ENCODE data around the gene EIF3D.

Gene EIF3D

DNA sequence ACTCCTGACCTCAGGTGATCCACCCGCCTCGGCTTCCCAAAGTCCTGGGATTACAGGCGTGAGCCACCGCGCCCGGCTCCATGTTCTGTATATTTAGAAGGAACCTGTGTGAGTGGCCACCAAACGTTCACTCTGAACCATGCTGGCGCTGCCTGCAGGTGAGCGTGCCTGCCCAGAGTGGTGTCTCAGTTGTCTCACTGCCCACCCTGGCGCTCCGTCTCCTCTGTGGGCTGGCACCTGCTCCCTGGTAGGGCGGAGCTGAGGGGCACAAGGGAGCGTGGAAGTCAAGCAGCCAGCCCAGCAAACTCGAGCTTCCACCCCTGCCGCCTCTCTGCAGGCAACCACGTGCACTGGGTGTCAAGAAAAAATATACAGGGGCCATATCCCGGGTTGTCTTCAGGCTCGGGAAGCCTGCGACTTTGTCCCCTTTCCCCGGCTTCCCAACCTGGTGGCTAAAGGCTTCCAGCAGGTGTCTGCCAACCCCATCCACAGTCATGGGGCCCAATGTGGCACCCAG is 64.2 kb downstream of the EIF3D start:
- in situ Hi-C loops (cut with MboI; ENCODE audit: low sequenced_read_pairs, unreplicated experiment): no loop called here

DNA sequence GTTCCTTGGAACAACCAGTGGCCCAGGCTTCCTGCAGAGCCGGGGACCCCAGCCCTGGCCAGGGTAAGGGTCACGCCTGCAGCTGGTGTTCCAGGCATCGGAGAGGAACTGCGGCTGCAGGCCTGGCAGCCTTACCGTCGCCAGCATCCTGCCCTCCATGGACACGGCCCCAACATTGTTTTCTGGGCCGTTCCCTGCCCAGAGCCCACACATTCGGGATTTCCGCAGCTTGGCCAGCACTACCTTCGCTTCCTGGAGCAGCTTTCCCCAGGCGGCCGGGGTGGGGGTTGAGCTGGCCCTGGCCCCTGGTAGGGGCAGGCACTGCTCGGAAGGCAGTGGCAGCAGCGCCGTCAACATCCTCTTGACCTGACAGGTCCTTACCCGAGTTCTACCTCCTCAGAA is 65.2 kb downstream of the EIF3D start:
- in situ Hi-C loops (cut with MboI; ENCODE audit: low sequenced_read_pairs, unreplicated experiment): no loop called here
- no peak for DNase-seq (ENCODE audit: low spot score)
- TF ChIP-seq, protein P1, sequence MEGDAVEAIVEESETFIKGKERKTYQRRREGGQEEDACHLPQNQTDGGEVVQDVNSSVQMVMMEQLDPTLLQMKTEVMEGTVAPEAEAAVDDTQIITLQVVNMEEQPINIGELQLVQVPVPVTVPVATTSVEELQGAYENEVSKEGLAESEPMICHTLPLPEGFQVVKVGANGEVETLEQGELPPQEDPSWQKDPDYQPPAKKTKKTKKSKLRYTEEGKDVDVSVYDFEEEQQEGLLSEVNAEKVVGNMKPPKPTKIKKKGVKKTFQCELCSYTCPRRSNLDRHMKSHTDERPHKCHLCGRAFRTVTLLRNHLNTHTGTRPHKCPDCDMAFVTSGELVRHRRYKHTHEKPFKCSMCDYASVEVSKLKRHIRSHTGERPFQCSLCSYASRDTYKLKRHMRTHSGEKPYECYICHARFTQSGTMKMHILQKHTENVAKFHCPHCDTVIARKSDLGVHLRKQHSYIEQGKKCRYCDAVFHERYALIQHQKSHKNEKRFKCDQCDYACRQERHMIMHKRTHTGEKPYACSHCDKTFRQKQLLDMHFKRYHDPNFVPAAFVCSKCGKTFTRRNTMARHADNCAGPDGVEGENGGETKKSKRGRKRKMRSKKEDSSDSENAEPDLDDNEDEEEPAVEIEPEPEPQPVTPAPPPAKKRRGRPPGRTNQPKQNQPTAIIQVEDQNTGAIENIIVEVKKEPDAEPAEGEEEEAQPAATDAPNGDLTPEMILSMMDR (IDR thresholded peaks at IDR 0.05; ENCODE audit: borderline replicate concordance, control extremely low read depth, extremely low read depth, insufficient read depth, missing control alignments): no peak

More for the DNA sequence above, 64.2 kb downstream of the EIF3D start:
- DNase-seq (ENCODE audit: low spot score): no peak
- TF ChIP-seq, protein P1 (IDR thresholded peaks at IDR 0.05; ENCODE audit: borderline replicate concordance, control extremely low read depth, extremely low read depth, insufficient read depth, missing control alignments): no peak

DNA sequence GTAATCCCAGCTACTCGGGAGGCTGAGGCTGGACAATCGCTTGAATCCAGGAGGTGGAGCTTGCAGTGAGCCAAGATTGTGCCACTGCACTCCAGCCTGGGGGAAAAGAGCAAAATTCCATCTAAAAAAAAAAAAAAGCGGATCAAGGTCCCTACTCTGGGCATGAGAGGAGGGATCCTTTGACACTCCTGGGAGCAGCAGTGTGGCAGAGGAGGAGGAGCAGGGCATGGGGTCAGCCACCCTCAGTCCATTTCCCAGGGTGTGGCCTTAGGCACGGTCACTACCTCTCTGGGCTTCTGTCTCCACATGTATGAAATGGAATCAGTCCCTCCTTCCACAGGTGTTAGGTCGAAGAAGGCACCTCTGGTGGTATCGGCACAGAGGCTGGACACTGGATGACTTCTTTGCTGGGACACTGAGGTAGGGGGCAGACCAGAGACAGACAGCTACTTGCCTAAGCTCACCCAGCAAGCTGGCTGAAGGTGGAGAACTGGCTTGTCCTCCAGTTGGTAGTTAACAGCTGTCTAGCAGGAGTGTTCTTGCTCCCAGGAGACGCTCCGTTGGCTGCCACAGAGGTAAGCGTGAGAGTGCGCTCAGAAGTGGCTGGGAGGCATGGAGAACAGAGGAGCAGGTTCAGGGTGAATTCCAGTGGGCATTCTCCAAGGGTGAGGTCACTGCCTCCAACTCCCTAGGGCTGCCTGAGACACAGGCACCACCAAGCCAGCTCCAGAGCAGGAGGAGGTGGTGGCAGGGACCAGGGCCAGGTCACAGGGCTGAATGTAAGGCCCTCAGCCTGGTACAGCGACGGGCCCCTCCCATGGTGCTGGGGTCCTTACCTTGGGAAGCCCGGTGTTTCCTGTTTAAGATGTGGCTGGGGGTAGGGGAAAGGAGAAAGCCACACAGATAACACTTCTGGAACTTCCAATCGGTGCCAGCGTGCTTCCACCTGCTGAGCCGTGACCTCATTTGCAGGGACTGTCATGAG is 67.0 kb downstream of the EIF3D start:
- in situ Hi-C loops (cut with MboI; ENCODE audit: low sequenced_read_pairs, unreplicated experiment): no loop called here
- no peak for DNase-seq (ENCODE audit: low spot score)
- TF ChIP-seq, protein P1 (IDR thresholded peaks at IDR 0.05; ENCODE audit: borderline replicate concordance, control extremely low read depth, extremely low read depth, insufficient read depth, missing control alignments): no peak

Measured in GM13976 (cell line).